ENCODE data around the gene PLEKHB2.

The PLEKHB2 gene

GRCh38 chr2:131120815-131121317 is 15.7 kb downstream of the PLEKHB2 start:
- Histone ChIP-seq H3K4me3 (no peak overlapping the region), H3K27ac (no peak overlapping the region)
- no peak for TF ChIP-seq CTCF (IDR thresholded peaks at IDR 0.05)
- DNase-seq (ENCODE audit: low spot score): no peak

GRCh38 chr2:131121464-131121863 is 16.3 kb downstream of the PLEKHB2 start:
- no peak for DNase-seq (ENCODE audit: low spot score)
- H3K27ac ChIP-seq: no peak overlapping the region
- TF ChIP-seq CTCF (IDR thresholded peaks at IDR 0.05): no peak
- H3K4me3 ChIP-seq: no peak overlapping the region

- H3K4me3 ChIP-seq: no peak overlapping the region
- DNase-seq (ENCODE audit: low spot score): no peak
- no peak for TF ChIP-seq CTCF (IDR thresholded peaks at IDR 0.05)
- no peak overlapping the region for H3K27ac ChIP-seq
Measured at GRCh38 chr2:131122496-131122895, 17.4 kb downstream of the PLEKHB2 start.

- DNase-seq (ENCODE audit: low spot score): no peak
- TF ChIP-seq CTCF (IDR thresholded peaks at IDR 0.05): no peak
- Histone ChIP-seq H3K4me3 (no peak overlapping the region), H3K27ac (no peak overlapping the region)
Measured at GRCh38 chr2:131123192-131123591, 18.1 kb downstream of the PLEKHB2 start.

- H3K4me3 ChIP-seq: no peak overlapping the region
Measured at GRCh38 chr2:131125195-131125757, 20.1 kb downstream of the PLEKHB2 start.

GRCh38 chr2:131126436-131126835 is 21.3 kb downstream of the PLEKHB2 start:
- DNase-seq (ENCODE audit: low spot score): no peak
- no peak overlapping the region for H3K27ac ChIP-seq
- H3K4me3 ChIP-seq: no peak overlapping the region
- no peak for TF ChIP-seq CTCF (IDR thresholded peaks at IDR 0.05)

More at GRCh38 chr2:131125195-131125757, 20.1 kb downstream of the PLEKHB2 start:
- H3K27ac ChIP-seq: no peak overlapping the region
- TF ChIP-seq CTCF (IDR thresholded peaks at IDR 0.05): no peak
- DNase-seq (ENCODE audit: low spot score): no peak

- TF ChIP-seq CTCF (IDR thresholded peaks at IDR 0.05): no peak
- H3K27ac ChIP-seq: no peak overlapping the region
- no peak overlapping the region for H3K4me3 ChIP-seq
- DNase-seq (ENCODE audit: low spot score): no peak
Measured at GRCh38 chr2:131127076-131127475, 21.9 kb downstream of the PLEKHB2 start.

All from coronary artery (tissue), 2 donors.